ENCODE results near the gene MST1R.
"Not testable (repeated sequence)": the region's sequence is repeated elsewhere in the genome, so short reads cannot be mapped to it uniquely, and the experiment has no call there.

Gene MST1R

DNA sequence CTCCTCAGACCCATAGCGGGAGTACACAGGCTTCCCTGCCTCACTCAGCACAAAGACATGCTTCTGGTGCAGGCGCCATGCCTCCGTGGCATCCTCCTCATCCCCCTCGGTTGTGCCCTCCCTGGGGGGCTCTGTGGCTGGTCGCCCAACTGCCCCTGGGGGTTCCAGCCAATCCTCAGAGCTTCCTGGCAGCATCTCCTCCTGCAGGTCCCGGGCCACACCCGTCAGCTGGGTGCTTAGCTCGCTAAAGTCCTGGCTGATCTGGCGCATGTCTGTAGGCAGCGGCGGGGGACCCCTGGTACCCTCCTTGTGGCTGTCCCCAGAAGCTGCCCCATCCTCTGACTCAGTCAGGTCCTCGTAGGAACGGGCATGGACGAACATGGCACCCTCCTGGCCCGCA is 7.9 kb upstream of the MST1R start:
- no peak for DNase-seq (ENCODE audit: low spot score)

DNA sequence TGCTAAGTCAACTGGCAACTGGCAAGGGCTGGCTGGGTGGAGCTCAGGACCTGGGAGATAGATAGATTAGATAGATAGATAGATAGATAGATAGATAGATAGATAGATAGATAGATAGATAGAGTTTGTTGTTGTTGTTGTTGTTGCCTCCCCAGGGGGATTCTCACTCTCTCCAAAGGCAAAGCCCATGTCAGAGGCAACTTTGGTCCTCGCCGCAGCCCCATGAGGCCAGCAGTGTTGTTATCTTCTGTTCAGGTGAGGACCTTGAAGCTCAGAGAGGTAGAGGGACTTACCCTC is 7.4 kb upstream of the MST1R start:
- no peak for DNase-seq (ENCODE audit: low spot score)

DNA sequence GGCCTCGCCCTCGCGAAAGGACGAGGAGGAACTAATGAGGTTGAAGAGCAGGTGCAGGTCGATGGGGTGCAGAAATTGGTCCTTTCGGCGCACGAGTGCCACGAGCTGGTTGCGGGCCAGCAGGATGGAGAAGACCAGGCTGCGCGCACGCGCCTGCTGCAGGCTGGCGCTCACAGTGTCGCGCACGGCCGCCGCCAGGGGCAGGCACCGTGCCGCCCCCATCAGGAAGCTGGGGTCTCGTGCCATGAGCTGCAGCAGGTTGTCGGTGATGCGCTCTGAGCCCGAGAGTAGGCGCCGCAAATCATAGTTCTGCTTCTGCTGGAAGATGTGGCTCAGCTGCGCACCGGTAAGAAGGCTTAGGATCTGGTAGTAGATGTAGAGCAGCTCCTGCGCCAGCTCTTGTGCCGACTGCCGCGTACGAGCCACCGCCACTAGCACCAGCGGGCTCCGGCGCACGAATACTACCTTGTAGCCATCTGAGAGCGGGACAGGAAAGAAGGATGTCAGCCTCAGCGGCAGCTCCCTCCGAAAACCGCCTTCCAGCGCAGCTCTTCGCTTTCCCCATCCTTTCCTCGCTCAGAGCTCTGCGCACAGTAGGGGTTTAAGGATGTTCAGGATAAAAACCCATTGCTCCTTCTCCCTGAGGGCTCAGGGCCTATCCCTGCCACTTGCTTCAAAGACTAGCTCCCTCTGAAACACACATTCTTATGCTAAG is 6.9 kb upstream of the MST1R start:
- no peak for DNase-seq (ENCODE audit: low spot score)

DNA sequence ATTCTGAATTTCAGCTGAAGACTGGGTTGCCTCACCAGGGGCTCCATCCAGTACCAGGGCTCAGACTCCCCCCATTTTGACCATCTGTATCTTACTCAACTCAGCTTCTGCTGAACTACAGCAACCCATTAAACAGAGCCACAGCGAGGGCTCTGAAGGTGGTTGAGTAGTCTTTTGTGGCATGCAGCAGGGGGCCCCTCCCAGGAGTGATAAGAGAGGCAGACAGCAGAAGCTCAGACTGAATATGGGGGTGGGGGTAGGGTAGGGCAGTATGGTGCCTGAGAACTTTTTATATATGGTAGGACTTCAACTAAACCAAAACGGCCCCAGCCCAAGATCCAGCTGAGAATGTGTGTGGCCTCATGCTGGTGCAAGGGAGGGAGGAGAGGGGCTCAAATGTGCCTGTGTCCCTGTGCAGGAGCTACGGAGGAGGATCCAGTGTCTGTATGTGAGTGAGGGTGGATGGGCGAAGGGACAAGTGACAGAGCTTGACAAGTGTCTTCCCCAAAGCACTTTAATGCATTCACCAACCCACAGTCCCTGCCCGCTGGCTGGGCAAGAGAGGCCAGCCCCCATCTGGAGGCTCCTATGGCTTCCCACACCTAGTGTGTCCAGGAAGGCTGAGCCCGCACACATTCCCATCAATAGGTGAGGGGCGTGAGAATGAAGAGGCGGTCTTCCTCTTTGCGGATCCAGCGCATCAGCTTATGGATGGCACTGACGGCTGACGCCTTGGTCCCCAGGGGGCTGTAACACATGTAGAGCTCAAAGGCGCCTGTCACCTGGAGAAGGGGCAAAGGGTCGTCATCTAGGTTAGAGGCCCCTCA is 4.9 kb upstream of the MST1R start:
- DNase-seq (ENCODE audit: low spot score) = no peak

DNA sequence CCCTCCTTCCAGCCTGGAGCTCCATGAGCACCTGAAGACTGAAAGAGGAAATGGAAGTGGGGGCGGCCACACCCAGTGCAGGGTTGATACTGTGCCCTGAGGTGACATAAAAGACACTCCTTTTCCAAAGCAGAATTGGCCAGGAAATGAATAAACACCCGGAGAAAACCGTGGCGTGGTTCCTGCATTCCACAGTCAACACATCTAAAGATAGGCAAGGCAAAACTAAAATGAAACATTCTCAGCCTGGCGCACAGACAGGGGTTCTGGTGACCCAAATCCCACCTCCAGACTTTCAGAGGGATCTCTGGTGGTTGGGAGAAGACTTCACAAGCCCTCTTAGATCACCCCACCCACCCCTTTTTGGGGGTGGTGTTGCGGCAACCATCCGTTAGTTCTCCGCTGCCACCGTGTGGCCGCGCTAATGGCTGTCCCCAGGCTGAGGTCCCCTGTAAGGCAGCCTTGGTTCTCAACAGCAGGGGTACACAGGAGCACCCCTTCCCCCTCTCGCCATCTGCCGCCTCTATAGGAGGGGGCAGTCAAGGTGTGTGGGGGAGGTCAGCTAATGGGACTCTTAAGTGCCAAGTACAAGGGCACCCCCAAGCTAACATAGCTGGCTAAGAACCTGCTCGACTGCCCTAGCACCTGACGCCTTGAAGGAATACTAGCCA is 2.5 kb upstream of the MST1R start:
- peak; percentile 50 for DNase-seq (ENCODE audit: low spot score)

DNA sequence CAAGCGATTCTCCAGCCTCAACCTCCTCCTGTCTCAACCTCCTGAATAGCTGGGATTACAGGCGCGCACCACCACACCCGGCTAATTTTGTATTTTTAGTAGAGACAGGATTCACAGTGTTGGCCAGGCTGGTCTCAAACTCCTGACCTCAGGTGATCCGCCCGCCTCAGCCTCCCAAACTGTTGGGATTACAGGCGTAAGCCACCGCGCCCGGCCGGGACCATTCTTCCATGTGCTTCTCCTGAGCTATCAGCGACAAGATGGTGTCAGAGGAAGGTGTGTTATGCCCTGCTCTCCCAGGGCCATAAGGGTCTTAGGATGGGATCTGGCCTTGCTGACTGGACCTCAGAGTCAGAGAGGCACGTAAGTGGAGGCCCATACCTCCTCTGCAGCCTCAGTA is 775 bp upstream of the MST1R start:
- DNase-seq (ENCODE audit: low spot score) = not testable (repeated sequence)

DNA sequence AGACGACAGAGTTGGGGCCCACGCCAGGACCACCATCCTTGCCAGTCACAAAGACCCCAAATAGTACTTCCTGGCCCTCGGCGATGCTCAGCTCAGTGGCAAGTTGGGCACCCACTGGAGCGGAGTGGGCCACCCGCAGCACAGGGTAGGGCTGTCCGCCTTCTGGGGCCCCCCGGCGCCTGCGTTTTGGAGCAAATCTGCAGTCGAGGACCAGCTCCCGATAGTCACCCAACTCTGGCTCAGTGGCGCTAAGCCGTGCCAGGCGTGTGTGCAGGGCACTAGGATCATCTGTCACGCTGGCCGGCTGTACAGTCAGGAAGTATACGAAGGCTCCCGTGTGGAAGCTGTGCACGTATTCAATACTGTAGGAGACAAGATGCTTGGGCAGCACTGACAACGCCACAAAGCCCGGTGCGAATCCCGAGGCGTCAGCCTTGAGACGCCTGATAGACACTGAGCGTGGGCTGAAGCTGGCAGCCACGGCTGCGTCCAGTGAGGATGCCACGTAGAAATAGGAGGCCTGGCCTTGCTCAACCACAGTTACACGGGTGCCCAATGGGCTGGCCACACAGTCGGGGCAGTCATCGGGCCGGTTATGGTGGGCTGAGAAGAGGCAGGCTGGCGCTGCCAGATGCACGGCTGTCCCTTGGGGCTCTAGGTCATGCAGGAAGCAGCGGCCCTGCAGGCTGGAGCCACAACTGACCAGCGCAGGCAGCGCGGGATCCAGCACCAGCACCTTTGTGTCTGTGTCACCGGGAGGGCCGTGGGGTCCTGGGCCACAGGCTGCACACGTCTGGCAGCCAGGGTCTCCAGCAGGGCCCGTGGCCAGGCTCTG is 945 bp downstream of the MST1R start:
- no peak for DNase-seq (ENCODE audit: low spot score)

DNA sequence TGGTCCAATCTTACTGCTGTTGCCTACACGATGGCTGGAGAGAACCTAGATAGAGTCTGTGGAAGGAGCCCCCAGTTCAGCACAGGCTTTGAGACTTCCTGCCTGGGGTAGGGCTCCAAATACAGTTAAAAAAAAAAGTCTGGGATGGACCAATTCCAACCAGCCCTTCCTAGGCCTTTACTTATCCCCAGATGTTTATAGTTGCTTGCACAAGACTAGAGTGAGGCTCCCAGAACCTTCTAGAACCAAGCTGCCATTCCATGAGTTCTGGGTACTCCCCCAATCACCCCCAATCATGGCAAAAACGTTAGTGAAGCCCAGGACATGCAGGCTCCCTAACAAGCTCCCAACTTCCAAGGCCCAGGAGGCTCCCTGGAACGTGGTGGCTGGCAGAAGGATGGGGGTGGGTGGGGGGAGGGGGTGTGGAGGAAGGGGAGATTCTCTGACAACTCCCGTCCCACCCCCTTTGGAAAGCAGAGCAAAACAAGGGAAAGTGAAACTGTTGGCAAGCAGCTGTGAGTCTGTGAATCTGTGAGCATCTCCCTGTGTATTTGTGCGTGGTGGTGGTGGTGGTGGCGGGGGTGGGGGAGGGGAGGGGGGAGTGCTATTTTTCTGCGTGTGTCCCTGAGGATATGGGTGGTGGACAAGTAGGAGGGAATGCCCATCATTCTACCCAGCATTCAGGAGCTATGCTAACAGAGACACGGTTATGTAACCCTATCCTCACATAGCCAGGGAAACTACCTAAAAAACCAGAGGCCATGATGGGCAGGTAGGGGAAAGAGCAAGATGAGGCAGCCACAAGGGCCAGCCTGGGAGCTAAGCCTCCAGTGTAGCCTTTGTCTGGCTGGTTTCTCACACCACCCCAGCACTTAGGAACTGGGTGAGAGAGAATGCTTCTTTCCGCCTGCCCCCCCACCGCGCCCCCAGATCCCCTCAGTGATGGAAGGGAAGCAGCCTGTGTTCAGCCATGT is 2.0 kb downstream of the MST1R start:
- DNase-seq (ENCODE audit: low spot score) = no peak

DNA sequence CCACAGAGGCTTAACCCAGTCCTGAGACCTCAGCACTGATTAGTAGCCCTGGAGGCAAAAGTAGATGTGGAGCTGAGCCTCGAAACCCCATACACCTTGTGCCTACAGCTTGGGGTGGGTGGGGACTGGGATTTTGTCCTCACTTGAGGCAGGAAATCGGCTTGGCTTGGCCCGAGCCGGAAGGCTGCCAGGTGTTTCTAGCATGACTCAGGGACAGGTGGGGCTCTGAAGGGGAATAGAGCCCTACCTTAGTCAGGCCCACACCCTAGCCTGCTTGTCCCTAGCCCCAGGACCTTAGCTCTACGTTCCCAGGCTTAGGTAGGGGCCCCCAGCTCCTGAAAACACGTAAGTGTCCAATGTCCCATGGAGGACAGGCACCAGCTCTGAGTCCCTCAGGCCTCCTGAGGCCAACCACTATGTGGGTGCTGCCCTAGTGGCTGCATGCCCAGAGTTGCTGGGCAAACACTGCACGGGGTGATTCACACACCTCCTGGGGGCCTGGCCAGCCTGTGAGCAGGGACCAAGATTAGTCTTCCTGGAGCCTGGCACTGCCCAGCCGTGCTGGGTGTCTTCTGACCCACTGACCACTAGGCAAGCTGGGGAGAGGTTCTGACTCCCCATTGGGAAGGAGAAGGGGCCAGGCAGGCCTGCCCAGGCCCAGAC is 3.1 kb downstream of the MST1R start:
- DNase-seq (ENCODE audit: low spot score) = no peak

DNA sequence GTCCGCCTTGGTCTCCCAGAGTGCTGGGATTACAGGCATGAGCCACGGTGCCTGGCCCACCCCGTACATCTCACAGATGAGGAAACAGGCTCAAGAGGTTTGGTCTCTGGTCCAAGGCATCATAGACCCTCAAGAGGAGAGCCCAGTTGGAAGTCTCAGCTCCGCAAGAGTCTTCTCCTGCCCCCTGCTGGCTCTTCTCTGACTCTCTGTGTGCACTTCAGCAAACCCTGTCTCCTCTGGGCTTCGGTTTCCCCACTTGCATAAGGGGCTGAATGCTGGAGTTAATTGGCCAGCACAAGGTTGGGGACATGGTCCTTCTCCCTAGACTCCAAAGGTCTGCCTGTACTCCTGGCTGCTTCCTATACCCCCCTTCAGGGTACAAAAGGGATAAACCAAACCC is 3.9 kb downstream of the MST1R start:
- peak; percentile 46 for DNase-seq (ENCODE audit: low spot score)

DNA sequence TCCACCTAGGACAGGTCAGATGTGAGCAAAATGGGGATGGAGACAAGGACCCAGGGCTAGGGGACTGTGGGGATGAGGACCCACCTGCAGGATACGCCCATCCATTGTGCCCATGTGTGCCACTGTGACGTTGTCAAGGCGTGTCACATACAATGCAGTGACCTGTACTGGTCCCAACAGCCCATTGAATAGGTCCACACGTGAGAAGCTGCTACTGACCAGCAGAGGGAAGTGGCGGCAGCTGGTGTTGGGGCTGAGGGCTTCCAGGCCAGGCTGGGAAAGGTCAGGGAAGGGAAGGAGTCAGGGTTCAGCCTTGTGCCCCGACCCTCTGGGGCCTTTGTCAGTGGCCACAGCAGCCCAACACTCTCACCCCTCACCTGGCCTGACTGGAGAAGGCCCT is 4.7 kb downstream of the MST1R start:
- no peak for DNase-seq (ENCODE audit: low spot score)

DNA sequence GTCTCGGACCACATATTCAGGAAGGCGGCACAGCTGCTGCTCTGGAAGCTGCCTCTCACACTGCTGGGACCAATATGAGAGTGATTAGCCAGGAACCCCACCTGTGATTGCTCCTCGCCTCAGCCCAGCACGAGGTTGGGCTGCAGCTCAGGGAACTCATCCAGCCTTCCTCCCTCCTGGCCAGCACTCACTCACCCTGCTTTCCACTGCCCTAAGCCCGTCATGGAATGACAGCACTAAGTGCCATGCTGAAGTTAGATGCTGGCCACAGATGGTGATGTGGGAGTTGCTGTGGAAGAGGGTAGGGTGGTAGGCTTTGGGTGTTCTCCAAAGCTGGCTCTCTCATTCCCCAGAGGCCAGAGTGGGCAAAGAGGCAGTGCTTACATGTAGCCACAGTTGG is 7.3 kb downstream of the MST1R start:
- DNase-seq (ENCODE audit: low spot score) = no peak

DNA sequence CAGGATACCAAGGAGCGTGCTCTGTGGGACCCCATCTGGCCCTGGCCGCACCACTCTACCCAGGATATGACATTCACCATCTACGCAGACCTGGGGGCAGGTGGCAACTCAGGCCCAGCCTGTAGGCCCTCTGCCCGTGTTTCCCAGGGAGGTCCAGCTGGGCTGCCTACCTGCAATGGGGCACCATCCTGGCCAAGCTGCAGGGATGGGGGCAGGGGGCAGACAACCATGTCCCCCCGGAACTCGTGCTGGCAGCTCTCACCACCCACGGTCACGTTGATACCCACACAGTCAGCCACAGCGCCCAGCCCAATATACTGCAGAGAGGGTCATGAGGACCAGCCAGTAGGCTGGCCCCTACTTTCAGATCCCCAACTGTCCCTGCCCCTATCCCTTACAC is 7.9 kb downstream of the MST1R start:
- no peak for DNase-seq (ENCODE audit: low spot score)

DNA sequence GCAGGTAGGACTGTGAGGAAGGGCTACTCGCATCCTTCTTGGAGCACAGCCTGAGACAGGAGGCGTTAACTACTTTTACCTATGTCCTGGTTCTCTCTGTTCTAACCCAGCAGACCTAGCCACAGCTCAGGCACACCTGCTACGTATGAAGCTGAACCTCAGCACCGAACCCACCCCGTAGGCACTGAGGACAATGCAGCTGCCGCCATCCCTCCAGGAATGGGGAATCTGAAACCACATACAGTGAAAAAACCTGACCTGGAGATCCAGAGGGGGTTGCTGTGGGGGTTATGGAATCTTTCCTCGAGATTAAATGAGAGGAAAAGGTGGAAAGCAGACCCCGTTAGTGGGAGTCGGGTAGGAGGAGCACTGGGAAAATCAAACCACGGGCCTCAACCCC is 14.4 kb downstream of the MST1R start:
- no peak for DNase-seq (ENCODE audit: low spot score)

DNA sequence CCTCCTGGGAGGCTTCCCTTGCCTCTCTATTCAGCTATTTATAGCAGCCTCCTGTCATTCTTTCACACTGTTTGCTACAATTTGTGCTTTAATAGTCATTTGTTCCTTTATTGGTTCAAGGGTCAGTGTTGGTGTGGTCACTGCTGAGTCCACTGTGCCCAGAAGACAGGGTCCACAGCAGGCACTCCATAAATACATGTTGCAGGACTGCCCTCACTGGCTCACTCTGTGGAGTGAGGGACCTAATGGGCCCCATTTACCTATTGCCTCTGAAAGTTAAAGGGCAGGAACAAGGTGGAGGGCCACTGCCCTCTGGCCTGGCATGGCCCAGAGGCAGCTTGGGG is 16.8 kb downstream of the MST1R start:
- no peak for DNase-seq (ENCODE audit: low spot score)

DNA sequence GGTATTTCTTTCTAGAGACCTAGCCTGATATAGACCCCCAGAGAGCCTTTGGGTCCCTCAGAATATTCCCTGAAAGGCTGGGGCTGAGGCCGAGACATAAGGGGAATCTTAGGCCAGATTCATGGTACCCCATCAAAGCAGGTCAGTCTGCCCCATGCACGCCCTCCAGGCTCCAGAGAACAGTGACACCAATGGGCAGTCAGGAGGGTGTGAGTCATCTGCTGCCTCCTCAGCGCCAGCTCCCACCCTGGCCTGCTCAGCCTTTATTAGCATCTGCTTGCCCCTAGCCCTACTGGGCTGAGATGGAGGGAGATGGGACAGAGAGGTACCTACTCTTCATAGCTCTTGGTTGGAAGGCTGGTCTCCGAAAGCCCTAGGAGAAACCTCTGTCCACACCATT is 19.7 kb downstream of the MST1R start:
- no peak for DNase-seq (ENCODE audit: low spot score)

DNA sequence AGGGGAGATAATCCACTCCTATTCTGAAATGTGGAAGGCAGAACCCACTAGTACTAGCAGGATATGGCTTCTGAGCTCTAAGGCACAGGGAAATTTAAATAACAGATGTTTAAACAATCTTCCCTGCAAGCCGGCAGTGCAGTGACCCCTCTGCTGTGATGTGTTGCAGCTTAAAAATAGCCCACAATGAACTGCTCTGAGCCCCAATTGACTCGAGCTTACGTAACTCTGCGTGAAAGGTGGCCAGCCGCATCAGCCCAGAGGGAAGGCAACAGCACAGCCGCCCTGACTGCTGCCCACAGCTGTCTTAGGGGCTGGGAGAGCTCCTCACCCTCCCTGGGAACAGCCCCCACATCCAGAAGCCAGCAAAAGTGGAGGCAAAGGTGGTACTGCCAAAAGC is 21.5 kb downstream of the MST1R start:
- DNase-seq (ENCODE audit: low spot score) = no peak

DNA sequence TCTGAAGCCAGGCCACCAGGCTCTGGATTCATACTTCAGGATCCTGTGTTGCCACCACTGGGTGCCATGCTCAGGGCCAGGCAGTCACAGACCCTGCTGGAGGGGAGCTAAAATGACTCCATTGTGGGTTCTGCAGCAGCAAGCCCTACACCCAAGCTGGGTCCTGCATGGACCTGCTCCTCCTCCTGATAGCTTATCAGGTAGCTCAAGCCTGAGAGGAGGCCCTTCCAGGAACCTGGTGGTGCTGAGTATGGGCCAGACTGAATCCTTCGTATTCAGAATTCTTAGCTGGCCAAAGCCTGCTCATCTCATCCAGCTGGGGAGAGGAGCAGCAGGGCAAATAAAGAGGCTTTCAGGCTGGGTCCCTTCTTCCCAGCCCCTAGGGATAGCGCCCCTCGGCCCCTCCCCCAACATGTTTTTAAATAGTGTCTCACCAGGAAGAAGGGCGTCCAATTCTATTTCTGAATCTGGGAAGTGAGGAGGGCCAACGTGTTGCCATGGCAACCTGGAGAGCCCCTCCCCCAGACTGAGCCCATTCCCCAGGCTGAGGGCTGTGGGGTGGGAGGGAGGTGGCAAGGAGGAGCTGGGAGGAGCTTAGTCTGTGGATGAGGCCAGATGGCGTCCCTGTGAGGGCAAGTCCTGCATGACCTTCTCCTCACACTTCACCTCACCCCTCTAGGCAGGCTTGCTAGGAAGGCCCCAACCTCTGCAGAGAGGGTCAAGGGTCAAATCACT is 22.9 kb downstream of the MST1R start:
- no peak for DNase-seq (ENCODE audit: low spot score)

DNA sequence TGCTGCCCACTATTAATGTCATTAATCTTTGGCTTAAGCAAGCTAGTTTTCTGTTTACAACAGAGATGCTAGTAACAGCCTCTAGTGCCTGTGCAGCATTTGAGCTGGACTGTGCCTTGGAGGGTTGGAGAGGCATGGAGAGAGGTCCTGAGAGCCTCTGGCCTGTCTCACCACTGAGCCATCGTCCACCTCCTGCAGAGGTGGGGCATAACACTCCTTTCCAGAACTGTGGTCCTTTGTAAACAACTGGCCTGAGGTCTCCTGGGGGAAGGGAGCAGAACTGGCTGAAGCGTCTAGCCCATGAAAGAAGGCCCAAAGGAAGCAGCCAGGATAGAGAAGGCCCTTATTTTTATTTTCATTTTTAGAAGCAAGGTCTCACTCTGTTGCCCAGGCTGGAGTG is 24.0 kb downstream of the MST1R start:
- DNase-seq (ENCODE audit: low spot score) = no peak

DNA sequence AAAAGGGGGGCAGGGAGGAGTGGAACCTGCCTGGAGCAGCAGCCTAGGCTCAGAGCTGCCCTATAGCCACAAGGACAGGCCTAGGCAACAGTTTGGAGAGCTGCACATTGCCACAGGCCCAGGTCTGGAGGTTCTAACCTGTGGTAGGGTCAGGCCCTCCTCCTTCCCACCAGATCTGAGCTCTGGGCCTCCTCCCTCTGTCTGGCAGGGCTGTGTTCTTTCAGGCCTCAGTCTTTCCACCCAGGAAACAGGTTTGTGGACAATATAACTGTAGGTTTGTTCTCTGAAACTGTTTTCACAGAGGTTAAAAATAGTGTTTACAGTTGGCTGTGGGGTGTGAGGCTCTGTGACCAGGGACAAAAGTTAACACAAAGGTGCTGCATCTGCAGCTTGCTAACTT is 25.0 kb downstream of the MST1R start:
- DNase-seq (ENCODE audit: low spot score) = no peak
